GM18517 (cell line): ENCODE measurements around the gene NADK2.
A peak's percentile ranks its signal among the peaks of the same experiment; 100 is the strongest.
"Not testable (repeated sequence)": the region's sequence is repeated elsewhere in the genome, so short reads cannot be mapped to it uniquely, and the experiment has no call there.

Experiments
- ATAC-seq: cut with Tn5 transposase; IDR thresholded peaks from one replicate; pipeline ENCODE4 v1.9.1; 2021; ENCODE audit warnings: mild to moderate bottlenecking, moderate library complexity; ENCODE audit not compliant: unreplicated experiment

NADK2 gene, protein sequence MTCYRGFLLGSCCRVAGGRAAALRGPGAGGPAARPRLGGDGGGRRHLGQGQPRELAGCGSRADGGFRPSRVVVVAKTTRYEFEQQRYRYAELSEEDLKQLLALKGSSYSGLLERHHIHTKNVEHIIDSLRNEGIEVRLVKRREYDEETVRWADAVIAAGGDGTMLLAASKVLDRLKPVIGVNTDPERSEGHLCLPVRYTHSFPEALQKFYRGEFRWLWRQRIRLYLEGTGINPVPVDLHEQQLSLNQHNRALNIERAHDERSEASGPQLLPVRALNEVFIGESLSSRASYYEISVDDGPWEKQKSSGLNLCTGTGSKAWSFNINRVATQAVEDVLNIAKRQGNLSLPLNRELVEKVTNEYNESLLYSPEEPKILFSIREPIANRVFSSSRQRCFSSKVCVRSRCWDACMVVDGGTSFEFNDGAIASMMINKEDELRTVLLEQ

DNA sequence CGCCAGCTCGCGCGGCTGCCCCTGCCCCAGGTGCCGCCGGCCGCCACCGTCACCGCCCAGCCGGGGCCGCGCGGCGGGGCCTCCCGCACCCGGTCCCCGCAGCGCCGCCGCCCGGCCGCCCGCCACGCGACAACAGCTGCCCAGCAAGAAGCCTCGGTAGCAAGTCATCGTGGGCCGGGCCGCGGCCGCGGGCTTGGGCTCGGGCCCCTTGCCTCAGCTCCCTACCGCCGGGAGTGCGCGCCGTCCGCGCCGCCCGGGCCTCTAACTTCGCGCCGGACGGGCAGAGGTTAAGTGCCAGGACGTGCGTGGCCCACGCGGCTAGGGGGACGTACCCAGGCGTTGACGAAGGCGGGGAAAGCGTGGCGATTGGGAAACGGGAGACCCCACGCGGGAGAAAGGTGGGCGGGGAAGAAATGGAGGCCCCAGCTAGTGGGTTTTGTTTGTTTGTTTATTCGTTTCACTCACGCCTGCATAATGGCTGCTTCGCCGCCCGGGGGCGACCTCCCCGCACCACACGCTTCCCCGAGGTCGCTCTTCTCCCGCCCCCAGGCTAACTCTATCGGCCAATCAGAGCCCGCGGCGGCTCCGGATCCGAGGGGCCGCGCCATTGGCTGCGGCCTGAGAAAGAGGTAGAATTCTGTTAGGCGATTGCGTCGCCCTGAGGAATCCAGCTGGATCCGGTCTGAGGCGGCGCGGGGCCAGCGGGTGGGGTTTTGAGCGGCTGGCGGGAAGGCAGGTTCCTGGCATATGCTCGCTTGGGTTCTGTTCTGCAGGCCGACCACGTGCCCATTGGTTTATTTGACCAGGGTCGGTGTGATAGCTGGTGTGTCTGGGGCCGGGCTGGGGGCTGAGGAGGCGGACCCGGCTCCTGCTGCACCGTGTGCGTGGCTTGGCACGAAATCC, at the start of gene NADK2:
NADK2 (minus strand) TSS at position 295 of the 903 bp plus-strand sequence; CDS start at position 168, 127 bp downstream.
- ATAC-seq = peak; percentile 91

DNA sequence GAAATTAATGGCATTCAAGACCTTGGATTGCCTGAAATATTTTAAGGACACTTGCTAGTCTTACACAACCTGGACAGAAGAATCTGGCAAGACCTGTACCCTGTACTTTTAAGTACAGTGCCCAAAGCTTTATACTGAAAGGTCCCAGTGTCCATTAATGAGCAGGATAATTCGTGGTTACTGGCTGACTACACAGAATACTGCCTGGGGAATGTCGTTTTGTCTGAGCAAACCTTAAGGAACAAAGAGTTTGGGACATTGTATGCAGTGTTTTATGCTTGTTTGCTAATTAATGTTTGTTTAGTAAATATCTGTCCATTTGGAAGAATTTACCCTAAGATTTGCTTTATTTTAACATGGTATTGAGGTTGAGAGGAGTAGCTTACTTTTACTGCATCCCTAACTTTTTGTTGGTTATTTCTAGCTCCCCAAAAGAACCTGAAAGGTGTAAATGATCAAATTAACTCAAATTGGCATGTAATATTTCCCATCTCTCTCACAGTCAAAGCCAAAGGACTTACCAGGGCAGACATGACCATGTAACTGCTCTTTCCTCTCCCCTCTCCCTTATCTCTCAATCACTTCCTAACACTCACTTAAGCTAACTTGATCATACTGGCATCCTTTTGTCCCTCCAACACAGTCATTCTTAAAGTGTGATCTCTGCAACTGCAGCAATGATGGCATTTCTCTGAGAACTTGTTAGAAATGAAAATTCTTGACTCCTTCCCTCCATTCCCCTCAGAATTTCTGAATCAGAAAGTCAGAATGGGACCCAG, 44.3 kb upstream of the NADK2 start:
- ATAC-seq = no peak

DNA sequence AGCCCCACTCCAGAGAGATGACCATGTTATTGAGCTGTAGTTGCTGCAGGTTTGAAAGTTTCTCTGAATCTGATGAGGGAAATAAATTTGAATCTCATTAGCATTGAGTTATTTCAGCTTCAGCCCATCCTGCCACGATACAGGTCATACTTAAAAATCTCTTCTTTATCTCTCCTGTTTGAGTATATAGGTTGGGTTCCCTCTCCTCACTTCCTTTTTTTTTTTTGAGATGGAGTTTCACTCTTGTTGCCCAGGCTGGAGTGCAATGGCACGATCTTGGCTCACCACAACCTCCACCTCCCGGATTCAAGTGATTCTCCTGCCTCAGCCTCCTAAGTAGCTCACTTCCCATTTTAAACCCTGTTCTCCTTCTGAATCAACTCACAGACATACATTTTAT, 42.0 kb upstream of the NADK2 start:
- ATAC-seq = not testable (repeated sequence)

DNA sequence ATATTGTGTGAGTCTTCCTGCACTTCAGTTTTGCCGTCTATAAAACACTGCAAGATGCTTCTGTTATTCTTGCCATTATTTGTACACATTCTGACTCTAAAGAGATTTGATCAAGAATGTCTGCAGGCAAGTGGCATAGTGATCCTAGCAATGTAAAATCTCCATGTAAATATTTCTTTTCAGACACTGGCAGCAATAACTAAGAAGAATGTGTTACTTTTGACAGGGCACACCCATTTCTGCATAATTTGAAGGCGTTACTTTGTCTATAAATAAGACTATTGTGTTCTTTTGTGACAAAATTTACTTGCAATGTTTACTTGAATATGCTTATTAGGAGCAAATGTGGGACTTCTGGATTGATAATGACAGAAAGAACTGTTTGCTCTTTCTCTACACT, 39.9 kb upstream of the NADK2 start:
- ATAC-seq = no peak

DNA sequence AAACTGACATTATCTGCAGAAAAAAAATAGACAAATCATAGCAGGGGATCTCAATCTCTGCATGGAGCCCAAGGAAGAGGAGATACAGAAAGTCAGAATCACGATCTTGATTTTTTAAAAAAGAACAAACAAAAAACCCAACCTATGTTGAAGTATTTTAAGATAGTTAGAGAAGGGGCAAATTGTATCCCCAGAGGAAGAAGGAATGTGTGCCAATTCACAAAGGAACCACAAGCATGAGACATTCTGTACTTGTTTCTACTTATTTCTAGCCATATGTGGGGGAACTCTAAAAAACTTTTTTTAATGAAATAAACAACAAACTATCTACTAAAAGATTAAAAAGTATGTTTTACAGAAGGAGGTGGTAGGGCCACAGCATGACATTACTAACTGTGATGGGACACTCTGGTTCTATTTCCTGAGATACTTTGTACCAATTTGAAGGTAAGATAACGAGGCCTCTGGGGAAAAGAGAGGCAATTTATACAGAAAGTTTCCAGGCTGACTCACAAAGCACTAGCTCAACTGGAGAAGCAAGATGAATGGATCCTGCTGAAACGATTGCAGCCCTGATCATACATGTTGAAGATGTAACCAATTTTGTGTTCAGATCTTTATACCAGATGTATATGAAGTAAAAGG, 37.5 kb upstream of the NADK2 start:
- no peak for ATAC-seq

DNA sequence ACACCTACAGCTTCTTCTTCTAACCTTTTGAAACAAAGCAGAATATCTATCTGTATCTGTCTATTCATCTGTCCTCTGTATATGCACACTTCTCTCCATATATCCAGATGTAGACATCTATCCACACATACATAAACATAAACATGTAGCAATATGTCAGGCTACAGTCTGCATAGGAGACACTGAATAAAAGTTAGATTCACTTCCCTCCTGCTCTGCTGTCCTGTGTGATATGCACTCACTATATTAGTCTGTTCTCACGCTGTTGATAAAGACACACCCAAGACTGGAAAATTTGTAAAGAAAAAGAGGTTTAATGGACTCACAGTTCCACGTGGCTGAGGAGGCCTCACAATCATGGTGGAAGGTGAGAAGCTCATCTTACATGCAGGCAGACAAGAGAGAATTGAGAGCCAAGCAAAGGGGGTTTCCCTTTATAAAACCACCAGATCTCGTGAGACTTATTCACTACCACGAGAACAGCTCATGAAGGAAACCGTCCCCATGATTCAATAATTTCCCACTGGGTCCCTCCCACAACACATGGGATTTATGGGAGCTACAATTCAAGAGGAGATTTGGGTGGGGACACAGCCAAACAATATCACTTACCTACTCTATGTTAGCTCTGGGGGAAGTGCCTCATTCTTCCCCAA, 35.9 kb upstream of the NADK2 start:
- no peak for ATAC-seq

DNA sequence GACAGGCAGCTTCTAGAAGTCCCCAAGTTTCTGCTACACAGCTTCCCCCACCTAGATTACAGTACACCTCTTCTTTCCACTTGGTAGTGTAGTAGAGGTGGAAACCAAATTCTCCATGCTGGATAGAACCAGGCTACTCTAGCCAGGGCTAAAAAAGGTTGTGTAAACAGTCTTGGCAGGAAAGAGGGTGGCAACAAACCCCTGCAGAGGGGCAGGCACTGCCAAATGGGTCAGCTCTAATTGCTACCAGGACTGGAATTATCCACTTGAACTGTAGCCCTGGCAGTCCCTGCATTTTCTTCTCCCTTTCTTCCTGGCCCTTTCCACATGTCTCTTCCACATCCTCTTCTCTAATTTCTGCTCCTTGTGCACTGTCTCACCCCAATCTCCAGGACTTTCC, 35.1 kb upstream of the NADK2 start:
- ATAC-seq = no peak

DNA sequence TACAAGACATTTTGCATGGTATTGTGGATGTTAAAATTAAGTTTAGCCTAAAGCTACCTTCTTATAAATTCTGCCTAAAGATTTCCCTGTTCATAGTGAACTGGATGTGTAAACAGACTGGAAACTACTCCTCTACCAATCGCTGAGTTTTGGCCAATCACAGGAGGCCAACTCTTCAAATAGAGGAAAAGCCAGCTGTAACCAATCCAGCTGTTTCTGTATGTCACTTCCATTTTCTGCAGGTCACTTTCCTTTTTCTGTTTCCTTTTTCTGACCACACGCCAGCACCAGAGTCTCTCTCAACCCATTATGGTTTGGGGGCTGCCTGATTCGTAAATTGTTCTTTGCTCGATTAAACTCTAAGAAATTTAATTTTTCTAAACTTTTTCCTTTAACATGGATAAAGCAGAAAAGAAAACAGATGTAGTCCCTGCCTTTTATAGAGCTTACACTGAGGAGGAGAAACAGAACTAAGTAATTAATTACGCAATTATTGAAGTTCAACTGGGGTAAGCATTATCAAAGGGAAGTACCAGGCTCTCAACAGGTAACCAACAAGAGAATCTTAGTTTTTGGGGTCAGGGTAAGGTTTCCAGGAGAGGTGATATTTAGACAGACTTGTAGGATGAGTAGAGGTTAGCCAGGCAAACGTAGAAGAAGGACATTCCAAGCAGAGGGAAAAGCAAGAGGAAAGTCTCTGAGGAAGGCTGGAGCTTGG, 32.2 kb upstream of the NADK2 start:
- ATAC-seq = no peak

DNA sequence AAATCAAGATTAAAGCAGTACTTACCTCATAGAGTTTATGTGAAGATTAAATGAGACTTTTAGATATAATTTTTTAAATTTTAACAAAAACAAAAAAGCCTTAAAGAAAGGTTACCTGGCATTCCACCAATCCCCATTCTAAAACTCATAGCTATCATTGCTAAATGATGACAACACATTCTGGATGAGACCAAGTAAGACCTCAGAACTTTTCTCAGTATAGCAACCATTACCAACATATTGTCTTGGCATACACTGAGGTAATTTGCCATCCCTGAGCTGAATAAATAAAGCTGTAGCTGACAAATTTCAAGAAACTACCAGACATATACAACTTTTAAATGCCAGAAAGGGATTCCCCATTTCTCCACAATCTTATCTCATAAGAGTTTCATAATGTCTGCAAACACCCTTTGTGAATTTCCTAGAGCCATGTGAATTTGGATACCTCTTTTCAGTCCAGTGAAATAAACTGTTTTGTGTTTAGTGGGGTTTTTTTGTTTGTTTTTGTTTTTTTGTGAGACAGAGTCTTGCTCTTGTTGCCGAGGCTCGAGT, 30.5 kb upstream of the NADK2 start:
- no peak for ATAC-seq

DNA sequence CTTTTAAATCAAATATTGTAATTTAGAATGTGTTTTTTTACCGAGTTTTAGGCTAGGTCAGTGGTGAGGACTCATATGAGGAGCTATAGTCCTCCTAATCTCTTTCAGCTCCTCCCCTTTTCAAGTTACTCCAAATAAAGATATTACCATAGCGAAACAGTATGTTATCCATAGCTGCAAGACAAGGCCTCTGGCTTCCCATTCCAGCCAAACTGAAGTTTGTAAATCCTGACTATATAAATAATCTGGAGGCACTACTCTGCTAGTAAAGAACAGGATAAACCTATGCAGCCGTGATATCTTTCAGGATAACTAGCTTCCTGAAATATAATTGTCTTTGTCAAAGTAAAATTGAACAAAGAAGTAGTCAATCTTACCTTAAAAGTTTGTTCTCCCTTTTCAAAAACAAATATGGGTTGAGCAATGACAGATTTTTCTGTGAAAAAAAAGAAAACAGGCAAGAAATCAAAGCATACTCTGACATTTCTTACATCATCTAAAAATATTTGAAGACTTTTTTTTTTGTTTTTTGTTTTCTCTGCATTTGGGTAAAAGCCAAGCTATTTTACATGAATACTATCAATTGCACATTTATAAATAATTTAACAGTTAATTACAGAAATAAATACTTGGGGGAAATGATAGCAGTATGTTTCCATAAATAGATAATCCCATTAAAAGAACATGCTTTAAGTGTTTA, 29.3 kb upstream of the NADK2 start:
- no peak for ATAC-seq

DNA sequence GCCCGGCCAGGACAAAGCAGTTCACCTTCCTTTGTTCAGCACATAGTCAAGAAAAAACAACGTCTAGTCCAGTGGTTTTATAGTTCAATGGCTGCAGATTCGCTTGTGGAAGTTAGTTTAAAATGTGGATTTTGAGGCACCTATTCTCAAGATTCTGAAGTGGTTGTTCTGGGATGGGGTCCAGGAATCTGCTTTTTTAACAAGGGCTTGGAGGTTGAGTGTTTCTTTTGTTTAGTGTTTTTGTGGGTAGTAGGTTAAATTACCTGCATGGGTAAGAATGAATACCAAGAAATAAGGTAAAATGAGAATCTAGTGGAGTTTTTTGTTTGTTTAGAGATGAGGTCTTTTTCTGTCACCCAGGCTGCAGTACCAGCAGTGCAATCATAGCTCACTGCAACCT, 28.4 kb upstream of the NADK2 start:
- no peak for ATAC-seq

DNA sequence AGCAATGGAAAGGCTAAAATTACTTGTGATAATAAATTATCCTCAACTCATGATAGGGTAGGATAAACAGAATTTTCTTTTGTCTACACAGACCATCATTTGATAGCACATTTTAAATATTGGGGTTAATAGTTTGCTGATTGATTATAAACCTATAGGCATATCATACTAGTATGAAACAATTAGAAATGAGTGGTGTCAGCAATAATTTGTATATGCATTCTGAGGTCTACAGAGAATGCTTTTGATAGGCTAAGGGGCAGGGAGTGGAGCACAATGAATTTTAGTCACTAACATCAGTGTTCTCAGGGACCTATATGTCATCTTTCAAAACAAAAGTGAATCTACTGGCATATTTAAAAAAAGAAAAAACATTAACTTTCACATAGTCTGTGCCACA, 27.8 kb upstream of the NADK2 start:
- ATAC-seq = no peak

DNA sequence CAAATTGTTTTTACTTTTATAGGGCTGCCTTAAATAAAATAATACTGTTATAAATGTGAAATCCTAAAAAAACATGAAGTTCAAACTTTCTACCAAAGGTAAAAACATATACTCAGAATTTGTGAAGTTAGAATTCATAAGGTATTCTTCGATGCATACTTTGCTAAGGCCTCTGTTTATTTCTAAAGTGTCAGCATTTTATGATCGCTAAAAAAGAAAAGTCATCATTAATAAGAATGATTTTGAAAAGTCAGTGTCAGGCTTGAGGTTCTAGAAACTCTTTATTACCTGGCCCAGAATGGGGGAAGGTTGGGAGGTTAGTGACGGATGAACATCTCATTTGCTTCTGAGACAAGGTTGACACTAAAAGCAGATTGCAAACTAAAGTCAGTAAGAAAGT, 26.2 kb upstream of the NADK2 start:
- ATAC-seq = no peak

DNA sequence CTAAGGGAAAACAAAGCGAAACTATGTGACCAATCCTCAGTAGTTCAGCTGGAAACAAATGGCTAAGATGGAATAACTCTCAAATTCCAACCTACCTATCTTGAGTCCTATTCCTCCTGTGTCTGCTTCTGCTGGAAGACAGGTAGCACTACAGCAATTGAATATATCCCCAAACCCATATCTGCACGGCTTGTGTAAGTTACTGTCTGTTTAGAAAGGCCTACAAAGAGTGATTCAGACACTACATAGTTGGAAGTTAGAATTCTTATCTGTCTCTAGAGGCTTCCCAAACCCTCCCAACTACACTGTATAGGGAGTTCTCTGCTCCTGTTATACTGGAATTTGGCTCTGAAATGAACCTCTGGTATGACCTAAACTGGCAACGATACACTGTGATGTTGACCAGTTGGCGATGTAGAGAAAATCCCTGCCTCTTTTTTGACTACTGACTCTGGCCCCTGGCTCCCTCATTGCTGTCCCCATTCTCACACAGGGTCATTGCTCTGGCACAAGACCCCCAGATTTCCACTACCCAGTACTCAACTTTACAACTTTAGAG, 22.6 kb upstream of the NADK2 start:
- ATAC-seq = no peak

DNA sequence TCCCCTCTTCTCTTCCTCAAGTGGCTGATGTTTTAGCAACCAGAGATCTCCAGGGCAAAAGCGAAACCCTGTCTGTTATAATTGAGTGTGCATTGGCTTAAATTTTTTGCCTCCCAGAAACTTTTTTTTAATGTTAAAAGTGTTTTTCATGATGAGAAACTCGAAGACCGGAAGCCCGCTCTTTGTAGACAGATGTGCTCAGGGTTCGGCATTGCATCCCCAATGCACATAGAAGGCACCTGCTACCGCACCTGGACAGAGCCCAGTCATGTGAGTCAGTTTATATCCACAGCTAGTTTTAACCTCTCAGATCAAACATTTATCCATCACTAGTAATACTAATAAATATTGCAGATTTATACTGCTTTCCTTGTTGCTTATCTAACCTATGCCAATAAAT, 19.5 kb upstream of the NADK2 start:
- no peak for ATAC-seq

DNA sequence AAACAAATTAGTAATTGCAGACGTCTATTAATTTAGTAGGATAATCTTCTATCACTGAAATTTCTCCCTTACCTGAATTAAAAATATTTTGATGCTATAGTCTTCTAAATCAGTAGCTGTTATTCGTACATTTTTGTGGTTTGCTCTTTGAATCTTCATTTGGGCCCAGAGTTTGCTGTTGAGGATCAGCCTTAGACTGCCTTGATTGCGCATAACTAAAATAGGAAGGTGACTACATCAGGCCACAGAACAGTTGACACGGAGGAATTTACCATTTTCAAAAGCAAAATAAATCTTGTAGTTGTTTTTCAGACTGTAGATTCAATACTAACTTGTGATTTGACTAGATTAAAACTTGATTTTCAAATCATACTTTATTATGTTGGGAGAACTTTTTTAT, 11.8 kb upstream of the NADK2 start:
- no peak for ATAC-seq

DNA sequence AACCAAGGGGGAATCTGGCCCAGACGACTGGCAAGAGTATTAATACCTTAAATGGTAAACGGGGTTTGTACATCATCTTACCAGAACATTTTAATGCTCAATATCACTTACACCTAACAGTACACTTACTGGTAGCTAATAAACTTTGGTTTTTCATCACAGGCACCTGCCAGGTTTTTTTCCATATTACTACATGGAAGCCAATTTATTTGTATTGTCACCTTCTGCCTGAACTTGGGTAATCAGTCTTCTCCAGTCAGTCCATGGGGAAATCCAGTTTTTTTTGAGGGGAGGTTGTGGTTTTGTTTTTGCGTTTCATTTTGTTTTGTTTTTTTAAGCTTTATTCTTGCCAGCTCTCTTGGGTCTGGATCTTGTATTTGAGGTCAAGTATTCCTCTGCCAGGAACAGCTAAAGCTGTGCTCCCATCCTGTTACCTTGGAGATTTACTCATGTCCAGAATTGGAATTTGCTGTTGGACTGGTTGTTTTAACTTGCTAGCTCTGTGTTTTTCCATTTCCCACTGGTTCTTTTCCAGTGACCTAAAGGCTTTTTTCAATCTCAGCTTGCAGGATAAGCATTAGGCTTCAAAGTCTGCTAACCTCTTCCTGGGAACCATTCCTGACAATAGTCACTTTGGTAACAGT, 11.1 kb upstream of the NADK2 start:
- ATAC-seq = no peak

DNA sequence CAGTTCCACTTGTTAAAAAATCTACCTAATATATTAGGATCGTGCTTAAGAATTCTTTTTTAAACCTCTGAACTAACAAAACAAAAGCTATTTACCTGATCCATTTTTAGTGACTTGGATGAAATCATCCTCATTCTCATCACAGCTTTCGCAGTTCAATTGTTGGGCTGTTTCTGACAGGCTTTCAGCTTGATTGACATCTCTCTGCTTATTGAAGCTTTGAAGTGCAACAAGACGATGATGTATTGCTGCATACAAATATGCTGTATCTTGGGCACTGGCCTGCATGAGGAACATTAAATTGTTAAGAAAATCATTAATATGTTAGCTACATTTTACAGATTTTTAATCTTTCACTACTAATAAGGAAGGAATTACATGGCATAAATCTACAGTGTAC, 9.5 kb upstream of the NADK2 start:
- ATAC-seq = no peak
